Measurements from ENCODE around the gene TMEM94.

The TMEM94 gene

DNA sequence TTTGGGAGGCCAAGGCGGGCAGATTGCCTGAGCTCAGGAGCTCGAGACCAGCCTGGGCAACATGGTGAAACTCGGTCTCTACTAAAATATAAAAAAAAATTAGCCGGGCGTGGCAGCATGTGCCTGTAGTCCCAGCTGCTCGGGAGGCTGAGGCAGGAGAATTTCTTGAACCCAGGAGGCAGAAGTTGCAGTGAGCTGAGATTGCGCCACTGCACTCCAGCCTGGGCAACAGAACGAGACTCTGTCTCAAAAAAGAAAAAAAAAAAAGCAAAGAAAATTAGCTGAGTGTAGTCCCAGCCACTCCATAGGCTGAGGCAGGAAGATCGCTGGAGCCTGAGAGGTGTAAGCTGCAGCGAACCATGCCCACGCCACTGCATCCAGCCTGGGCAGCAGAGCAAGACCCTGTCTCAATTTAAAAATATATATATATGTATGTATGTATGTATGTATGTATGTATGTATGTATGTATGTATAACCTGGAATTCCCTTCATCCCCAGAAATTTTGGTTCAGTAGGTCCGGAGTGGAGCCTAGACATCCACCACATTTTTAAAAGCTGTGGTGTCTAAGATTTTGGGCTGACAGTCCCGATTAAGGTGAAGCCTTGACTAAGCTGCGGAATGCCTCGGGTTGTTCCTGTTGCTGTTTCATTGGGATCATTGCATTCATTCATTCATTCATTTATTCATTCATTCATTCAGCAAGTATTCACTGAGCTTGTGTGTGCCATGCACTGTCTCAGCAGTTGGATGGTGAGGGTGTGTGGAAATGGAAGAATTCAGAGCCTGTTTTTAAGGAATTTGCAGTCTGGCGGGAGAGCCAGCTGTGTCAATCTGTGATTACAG, 25.9 kb downstream of the TMEM94 start:
- TF ChIP-seq, protein P1, sequence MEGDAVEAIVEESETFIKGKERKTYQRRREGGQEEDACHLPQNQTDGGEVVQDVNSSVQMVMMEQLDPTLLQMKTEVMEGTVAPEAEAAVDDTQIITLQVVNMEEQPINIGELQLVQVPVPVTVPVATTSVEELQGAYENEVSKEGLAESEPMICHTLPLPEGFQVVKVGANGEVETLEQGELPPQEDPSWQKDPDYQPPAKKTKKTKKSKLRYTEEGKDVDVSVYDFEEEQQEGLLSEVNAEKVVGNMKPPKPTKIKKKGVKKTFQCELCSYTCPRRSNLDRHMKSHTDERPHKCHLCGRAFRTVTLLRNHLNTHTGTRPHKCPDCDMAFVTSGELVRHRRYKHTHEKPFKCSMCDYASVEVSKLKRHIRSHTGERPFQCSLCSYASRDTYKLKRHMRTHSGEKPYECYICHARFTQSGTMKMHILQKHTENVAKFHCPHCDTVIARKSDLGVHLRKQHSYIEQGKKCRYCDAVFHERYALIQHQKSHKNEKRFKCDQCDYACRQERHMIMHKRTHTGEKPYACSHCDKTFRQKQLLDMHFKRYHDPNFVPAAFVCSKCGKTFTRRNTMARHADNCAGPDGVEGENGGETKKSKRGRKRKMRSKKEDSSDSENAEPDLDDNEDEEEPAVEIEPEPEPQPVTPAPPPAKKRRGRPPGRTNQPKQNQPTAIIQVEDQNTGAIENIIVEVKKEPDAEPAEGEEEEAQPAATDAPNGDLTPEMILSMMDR (IDR thresholded peaks at IDR 0.05; ENCODE audit: low read depth, low read length): no peak
- DNase-seq: no peak
- Histone ChIP-seq H3K4me3 (ENCODE audit: low read depth, low read length) (no peak overlapping the region), H3K27ac (peak overlapping the region; percentile 44), H3K27me3 (ENCODE audit: insufficient read depth, low read depth, severe bottlenecking) (no peaks in the 10 kb centered on the region), H3K9me3 (ENCODE audit: severe bottlenecking) (no peaks in the 10 kb centered on the region), H3K36me3 (peaks cover 13% of the 10 kb centered on the region)

DNA sequence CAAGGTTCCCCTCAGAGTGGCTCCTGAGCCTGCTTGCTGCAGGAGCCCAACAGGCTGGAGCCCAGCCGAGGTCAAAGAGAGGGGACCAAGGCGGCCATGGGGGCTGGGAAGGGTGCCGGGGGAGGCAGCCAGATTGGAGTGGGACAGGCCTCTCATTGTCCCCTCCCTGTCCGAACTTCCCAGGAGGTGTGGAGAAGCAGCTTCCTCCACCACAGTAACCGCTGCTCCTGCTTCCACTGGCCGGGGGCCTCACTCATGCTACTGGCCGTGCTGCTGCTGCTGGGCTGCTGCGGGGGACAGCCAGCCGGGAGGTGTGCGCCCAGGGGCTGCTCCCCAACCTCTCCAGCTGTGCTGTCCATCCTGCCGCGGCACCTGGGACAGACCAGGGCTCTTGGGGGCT, 29.3 kb downstream of the TMEM94 start:
- Histone ChIP-seq H3K27ac (no peak overlapping the region), H3K9me3 (ENCODE audit: severe bottlenecking) (no peaks in the 10 kb centered on the region), H3K27me3 (ENCODE audit: insufficient read depth, low read depth, severe bottlenecking) (no peaks in the 10 kb centered on the region), H3K36me3 (peaks cover 32% of the 10 kb centered on the region), H3K4me3 (ENCODE audit: low read depth, low read length) (no peak overlapping the region)
- TF ChIP-seq, protein P1 (IDR thresholded peaks at IDR 0.05; ENCODE audit: low read depth, low read length): no peak
- no peak for DNase-seq

DNA sequence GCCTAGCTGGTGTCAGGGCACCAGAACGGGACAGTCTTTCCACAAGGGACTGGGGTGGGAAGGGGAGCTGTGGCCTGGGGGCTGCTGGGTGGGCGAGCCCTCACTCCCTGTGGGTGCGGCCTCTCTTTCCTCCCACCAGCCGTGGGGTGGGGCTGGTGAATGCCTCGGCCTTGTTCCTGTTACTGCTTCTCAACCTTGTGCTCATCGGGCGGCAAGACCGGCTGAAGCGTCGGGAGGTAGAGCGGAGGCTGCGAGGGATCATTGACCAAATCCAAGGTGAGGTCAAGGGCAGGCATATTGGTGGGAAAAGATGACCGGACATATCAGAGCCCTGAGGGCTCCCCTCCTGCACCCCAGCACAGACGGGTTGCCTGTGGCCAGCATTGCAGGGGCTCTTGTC, 29.7 kb downstream of the TMEM94 start:
- Histone ChIP-seq H3K36me3 (peaks cover 37% of the 10 kb centered on the region), H3K27ac (no peak overlapping the region), H3K27me3 (ENCODE audit: insufficient read depth, low read depth, severe bottlenecking) (no peaks in the 10 kb centered on the region), H3K4me3 (ENCODE audit: low read depth, low read length) (no peak overlapping the region), H3K9me3 (ENCODE audit: severe bottlenecking) (no peaks in the 10 kb centered on the region)
- TF ChIP-seq, protein P1 (IDR thresholded peaks at IDR 0.05; ENCODE audit: low read depth, low read length): no peak
- DNase-seq: no peak

DNA sequence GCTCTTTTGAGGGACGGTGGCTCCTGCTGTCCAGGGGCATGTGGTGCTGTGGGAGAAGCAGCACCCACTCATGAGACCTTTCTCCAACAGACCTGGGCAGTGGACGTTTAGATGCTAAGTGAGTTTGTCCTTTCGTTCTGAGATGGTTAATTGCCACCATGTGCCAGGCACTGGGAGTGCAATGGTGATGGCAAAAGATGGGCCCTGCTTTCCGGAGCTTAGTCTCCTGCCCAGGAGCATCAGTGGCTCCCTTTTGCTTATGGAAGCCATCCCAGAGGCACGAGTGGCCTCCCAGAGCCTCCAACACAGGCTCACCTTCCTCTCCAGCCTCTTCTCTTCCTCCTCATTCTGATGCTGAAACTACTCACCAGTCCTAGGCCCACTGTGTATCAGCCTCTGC, 30.5 kb downstream of the TMEM94 start:
- H3K36me3 ChIP-seq: peaks cover 45% of the 10 kb centered on the region
- DNase-seq: no peak
- H3K27ac ChIP-seq: no peak overlapping the region
- H3K9me3 ChIP-seq (ENCODE audit: severe bottlenecking): no peaks in the 10 kb centered on the region
- TF ChIP-seq, protein P1 (IDR thresholded peaks at IDR 0.05; ENCODE audit: low read depth, low read length): no peak
- H3K4me3 ChIP-seq (ENCODE audit: low read depth, low read length): no peak overlapping the region
- no peaks in the 10 kb centered on the region for H3K27me3 ChIP-seq (ENCODE audit: insufficient read depth, low read depth, severe bottlenecking)

DNA sequence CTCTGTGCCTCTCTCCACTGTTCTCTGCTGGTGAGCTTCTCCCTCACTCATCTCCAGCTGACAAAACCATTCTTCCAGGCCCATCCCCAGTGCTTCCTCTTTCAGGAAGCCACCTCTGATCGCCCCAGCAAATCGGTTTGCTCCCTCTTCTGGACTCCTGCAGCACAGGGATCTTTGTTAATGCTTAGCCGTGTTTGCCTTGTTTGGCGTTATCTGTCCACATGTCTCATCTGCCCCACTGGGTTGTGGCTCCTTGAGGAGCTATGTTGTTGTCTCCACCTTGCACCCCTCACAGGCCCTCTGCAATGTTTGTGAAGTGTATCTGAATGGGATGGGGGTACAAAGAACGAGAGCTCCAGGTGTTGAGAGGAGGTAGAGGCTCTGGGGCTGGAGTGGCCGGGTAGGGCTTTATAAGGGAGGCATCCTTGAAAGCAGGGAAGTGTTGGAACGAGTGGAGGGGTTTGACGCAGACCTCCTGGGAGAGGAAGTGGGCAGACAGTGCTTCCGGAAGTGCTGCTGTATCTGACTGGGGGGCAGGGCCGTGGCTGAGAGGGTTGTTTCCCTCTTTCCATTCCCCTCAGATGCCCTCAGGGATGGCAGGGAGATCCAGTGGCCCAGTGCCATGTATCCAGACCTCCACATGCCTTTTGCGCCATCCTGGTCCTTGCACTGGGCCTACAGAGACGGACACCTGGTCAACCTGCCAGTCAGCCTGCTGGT, 31.1 kb downstream of the TMEM94 start:
- H3K4me3 ChIP-seq (ENCODE audit: low read depth, low read length): no peak overlapping the region
- no peaks in the 10 kb centered on the region for H3K9me3 ChIP-seq (ENCODE audit: severe bottlenecking)
- peaks cover 51% of the 10 kb centered on the region for H3K36me3 ChIP-seq
- no peak overlapping the region for H3K27ac ChIP-seq
- TF ChIP-seq, protein P1 (IDR thresholded peaks at IDR 0.05; ENCODE audit: low read depth, low read length): no peak
- no peak for DNase-seq
- no peaks in the 10 kb centered on the region for H3K27me3 ChIP-seq (ENCODE audit: insufficient read depth, low read depth, severe bottlenecking)

Measured in WERI-Rb-1 (cell line).